ENCODE measurements around the gene SDF4. TPM values are rescaled to one million over a fixed set of nuclear protein-coding genes. Genes with fewer than 3 reads are reported as not detected.

SDF4 gene
- total and polyA plus RNA-seq, 2 of the 13 experiments (the other 11 are each of a cell fraction or from before 2014, with no cell fraction given): 80.8 to 107 TPM

DNA sequence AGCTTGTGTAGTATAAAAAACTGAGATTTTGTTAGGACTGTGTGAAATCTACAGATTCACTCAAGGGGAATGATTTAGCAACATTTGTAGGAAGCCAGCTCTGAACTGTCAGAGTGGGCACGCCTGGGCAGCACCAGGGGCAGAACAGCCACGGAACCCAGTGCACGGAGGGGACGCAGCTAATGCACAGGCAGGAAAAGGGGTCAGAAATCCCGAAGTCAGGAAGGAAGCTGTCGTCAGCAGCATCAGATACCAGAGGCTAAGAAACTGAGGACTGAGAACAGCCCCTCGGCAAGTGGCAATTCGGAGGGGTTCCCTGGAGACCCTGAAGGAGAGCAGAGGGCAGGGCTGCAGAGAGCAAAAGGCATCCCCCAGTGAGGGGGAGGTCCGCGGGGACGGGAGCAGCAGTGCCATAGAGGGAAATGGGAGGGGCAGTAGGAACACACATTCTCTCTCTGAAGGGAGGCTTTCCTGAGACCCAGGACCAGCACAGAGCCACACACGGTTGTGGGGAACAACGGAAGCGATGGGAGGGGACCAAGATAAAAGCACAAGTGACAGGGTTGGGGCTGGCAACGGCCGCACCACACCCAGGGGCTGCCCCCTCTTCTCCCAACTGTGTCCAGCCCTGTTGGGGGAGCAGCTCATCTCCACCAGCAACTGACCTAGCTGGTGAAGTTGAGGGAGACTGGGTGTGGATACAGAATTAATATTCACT lies 29.2 kb upstream of the SDF4 start:
- Histone ChIP-seq H4K20me1 (ENCODE audit: insufficient read depth, low read length) (no peaks in the 10 kb centered on the region), H2AFZ (ENCODE audit: low read length) (no peak overlapping the region), H3K27me3 (ENCODE audit: control insufficient read depth in 1 of 2, insufficient read depth in 2 of 2, low read length in 2 of 2) (no peaks in the 10 kb centered on the region), H3K36me3 (replicated peaks in 1 of 2; ENCODE audit: control insufficient read depth in 1 of 2, insufficient read depth in 2 of 2, low read length in 2 of 2) (peaks cover 18 to 66% of the 10 kb centered on the region in 2 experiments; a peak in 4 of 5 replicates), H3K4me1 (ENCODE audit: insufficient read depth, low read length) (no peaks in the 10 kb centered on the region), H3K27ac (ENCODE audit: extremely low read length, insufficient read depth, low read length) (no peak overlapping the region), H3K79me2 (ENCODE audit: insufficient read depth, low read length) (no peaks in the 10 kb centered on the region), H3K4me2 (ENCODE audit: low read depth, low read length) (no peak overlapping the region), H3K9me3 (ENCODE audit: low read length) (no peaks in the 10 kb centered on the region), H3K4me3 (replicated peaks in 1 of 3; ENCODE audit: insufficient read depth in 1 of 3, low read depth in 2 of 3, low read length in 3 of 3) (no peak overlapping the region), H3K9ac (ENCODE audit: insufficient read depth, low read depth, low read length) (no peak overlapping the region)
- ATAC-seq (no peak), DNase-seq (ENCODE audit: low spot score) (no peak), FAIRE-seq (no peak)
- TF ChIP-seq ATM (IDR thresholded peaks at IDR 0.05; ENCODE audit: borderline replicate concordance) (no peak), POLR2AphosphoS5 (IDR thresholded peaks at IDR 0.05; ENCODE audit: low read depth, low read length) (no peak), ZNF737 (CRISPR knock-in tag; IDR thresholded peaks at IDR 0.05; ENCODE audit: borderline replicate concordance) (no peak), PAWR (CRISPR knock-in tag; IDR thresholded peaks at IDR 0.05; ENCODE audit: borderline replicate concordance) (no peak), ZNF569 (CRISPR knock-in tag; IDR thresholded peaks at IDR 0.05; ENCODE audit: borderline replicate concordance) (no peak), ZNF142 (CRISPR knock-in tag; IDR thresholded peaks at IDR 0.05) (no peak), CBX1 (IDR thresholded peaks at IDR 0.05; ENCODE audit: low read depth) (no peak), HNRNPUL1 (IDR thresholded peaks at IDR 0.05; ENCODE audit: low read depth, low read length) (no peak), FOSL1 (CRISPR knock-in tag; IDR thresholded peaks at IDR 0.05; ENCODE audit: borderline replicate concordance) (no peak), FOXO4 (CRISPR knock-in tag; conservative IDR thresholded peaks at IDR 0.05) (no peak)
- in situ Hi-C loops (cut with HindIII; ENCODE audit: extremely low pct_ligation_motif_present, low pct_unique_long_range_greater_than_20kb) (no loop called here), intact Hi-C loops (cut with micrococcal nuclease; ENCODE audit: unreplicated experiment) (no loop called here)
- no TSS peak for BruUV-seq (replicated peaks)
- CTCF ChIA-PET (ENCODE audit: low intra/inter-chr PET ratio, low total read pairs): no interaction called here
- POLR2A ChIA-PET: interaction anchor here (0.6 to 1.1 kb wide), 2 partner anchors 13 to 40 kb away, joined by 3 to 4 read pairs; partner anchors contain the start of gene UBE2J2
- 97% methylated on average over 16 of the region's 16 CpGs for WGBS (ENCODE audit: low lambda C conversion rate)
